ENCODE results near the gene SLC37A3.

SLC37A3 gene

DNA sequence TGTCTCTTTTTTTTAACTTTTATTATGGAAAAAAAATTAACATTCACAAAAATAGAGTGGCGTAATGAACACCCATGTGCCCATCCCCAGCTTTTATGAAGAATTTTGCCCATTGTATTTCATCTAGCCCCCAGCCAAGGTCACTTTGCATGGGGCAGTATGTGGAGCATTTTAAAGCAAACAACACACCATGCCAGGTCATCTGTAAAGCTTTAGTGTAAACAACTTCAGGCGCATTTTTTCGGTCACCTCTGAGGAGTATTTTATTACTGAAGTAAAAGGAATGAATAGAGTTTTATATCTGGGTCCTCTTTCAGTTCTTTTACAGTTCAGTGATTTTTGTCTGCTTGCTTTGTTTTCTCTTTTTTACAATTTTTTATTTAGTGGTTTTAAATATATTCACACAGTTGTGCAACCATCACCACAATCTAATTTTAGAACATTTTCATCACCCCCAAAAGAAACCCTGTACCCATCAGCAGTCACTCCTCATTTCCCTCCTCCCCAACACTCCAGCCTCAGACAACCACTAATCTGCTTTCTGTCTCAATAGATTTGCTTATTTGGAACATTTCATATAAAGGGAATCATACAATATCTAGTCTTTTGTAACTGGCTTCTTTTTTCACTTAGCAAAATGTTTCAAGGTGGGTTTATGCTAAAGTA, 87.9 kb downstream of the SLC37A3 start:
- DNase-seq: no peak

DNA sequence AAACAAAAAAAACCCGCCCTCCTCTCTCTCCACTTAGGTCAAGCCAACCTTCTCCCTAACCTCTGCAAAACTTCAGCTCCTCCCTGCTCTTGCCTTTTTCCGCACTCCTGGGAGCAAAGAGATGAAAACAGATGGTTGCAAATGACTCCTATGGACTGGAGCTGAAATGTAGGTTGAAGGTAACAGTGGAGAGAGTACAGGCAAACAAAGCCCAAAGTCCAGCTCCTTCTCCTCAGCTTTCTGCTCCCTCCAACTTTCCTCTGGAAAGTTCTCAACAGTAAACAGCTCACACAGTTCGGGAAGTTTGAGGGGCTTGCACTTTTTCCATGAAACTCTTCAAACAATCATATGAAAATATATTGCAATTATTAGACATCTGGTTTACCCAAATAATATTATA, 90.3 kb downstream of the SLC37A3 start:
- DNase-seq: no peak

GRCh38 chr7:140304191-140304799, 94.0 kb downstream of the SLC37A3 start:
- DNase-seq: no peak

- no peak for DNase-seq
These were observed 97.8 kb downstream of the SLC37A3 start for GRCh38 chr7:140300243-140301136.

DNA sequence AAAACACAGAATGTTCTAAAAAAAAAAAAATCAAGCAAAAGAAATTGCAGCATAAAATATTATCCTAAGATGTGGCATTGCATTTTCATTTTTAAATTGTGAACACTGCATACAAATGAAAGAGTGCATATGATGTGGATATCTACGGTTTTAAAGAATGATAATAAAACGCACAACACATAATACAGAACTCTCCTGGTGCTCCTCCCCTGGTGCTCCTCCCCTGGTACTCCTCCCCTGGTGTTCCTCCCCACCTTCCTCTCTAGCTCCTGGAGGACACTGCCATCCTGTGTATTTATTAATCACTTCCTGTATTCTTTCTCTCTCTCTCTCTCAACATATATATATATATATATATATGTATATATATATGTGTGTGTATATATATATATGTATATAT, 100.1 kb downstream of the SLC37A3 start:
- DNase-seq: no peak

- DNase-seq: no peak
These were observed 101.1 kb downstream of the SLC37A3 start for GRCh38 chr7:140297192-140297591.

- no peak for DNase-seq
These were observed 103.0 kb downstream of the SLC37A3 start for GRCh38 chr7:140295224-140295738.

- no peak for DNase-seq
These were observed 103.9 kb downstream of the SLC37A3 start for GRCh38 chr7:140294454-140294853.

- DNase-seq: no peak
These were observed 105.9 kb downstream of the SLC37A3 start for GRCh38 chr7:140292438-140292837.

DNA sequence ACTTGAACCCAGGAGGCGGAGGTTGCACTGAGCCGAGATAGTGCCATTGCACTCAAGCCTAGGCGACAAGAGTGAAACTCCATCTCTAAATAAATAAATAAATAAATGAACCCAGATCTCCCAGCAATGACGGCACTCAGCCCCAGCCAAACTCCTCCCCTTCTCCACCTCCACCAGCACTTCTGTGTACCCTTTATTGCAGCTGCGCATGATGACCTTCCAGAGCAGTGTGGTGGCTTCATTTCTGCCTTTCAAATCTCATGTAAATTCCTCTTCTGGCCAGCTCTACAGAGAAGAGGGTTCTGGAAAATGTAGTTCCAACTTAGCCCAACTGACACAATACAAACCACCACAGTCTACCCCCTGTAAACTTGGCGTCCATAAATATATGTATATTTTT, 108.5 kb downstream of the SLC37A3 start:
- DNase-seq: no peak

DNA sequence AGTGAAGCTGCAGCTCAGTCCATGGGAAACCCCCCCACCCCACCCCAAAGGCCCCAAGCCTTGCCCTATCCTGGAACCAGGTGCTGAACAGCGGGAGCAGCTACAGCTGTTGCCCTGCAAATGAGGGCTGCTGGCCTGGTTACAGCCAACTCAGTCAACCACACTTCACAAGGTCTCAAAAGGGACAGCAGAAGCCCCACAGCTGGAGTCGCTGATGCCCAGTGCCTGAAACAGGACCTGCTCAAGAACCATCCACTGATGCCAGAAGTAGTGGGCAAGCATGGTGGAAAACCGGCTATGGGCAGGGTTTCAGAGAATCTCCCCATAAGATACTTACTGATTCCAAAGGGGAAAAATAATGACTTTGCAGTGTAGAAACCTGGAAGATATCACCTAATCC, 110.3 kb downstream of the SLC37A3 start:
- no peak for DNase-seq

- DNase-seq: no peak
These were observed 112.4 kb downstream of the SLC37A3 start for GRCh38 chr7:140285938-140286337.

DNA sequence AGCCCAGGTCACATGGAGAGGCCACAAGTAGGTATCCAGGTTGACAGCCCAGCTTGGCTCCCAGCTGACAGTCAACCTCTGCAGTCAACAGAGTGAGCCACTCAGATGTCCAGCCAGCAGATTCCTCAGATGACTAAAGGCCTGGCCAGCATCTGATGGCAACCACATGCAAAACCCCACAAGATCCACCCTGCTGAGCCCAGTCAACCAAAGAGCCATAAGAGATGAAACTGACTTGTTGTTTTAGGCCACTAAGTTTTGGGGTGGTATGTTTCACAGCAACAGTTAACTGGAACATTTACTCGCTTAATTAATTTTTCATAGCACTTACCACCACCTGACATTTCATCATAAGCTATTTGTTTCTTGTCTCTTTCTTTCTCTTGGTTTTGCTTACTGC, 114.3 kb downstream of the SLC37A3 start:
- no peak for DNase-seq
